Smooth muscle cell (in vitro differentiated cells): ENCODE data around the gene OMA1. TPM values are rescaled to one million over a fixed set of nuclear protein-coding genes. Genes with fewer than 3 reads are reported as not detected.
"Not testable (repeated sequence)": the region's sequence is repeated elsewhere in the genome, so short reads cannot be mapped to it uniquely, and the experiment has no call there.

Experiments used
- DNase-seq: peaks from one replicate; lab custom pipeline; 2025; ENCODE audit not compliant: unreplicated experiment; lab: John Stamatoyannopoulos, UW
- H2AFZ ChIP-seq: fragments of 200-600 bp; sonication (generic); 2 replicates; pipeline ENCODE4 v1.6.0; 2016; ENCODE audit warnings: antibody characterized with exemption, low read depth, mild to moderate bottlenecking
- H3F3A ChIP-seq: fragments of 200-600 bp; sonication (generic); 2 replicates; pipeline ENCODE4 v1.6.0; 2017; ENCODE audit warnings: antibody characterized with exemption, low read depth
- H3K27ac ChIP-seq: fragments of 200-600 bp; sonication (generic); 2 replicates; pipeline ENCODE4 v1.5.1; 2016; ENCODE audit warnings: low read depth, mild to moderate bottlenecking
- H3K27me3 ChIP-seq: fragments of 200-600 bp; sonication (generic); 2 replicates; pipeline ENCODE4 v1.6.1; 2016; ENCODE audit warnings: low read depth, mild to moderate bottlenecking
- H3K36me3 ChIP-seq: fragments of 200-600 bp; sonication (generic); 2 replicates; pipeline ENCODE4 v1.5.1; 2016; ENCODE audit warnings: low read depth
- H3K4me1 ChIP-seq: fragments of 200-600 bp; sonication (generic); 2 replicates; pipeline ENCODE4 v1.5.1; 2016; ENCODE audit warnings: low read depth
- H3K4me2 ChIP-seq: fragments of 200-600 bp; sonication (generic); 2 replicates; pipeline ENCODE4 v1.6.0; 2016; ENCODE audit warnings: mild to moderate bottlenecking
- H3K4me3 ChIP-seq: fragments of 200-600 bp; sonication (generic); 2 replicates; pipeline ENCODE4 v1.5.1; 2016; ENCODE audit warnings: mild to moderate bottlenecking
- H3K79me2 ChIP-seq: fragments of 200-600 bp; sonication (generic); 2 replicates; pipeline ENCODE4 v1.6.0; 2016; ENCODE audit warnings: low read depth, mild to moderate bottlenecking
- H3K9ac ChIP-seq: fragments of 200-600 bp; sonication (generic); 2 replicates; pipeline ENCODE4 v1.6.0; 2016; ENCODE audit warnings: low read depth
- H3K9me3 ChIP-seq: fragments of 200-600 bp; sonication (generic); replicated peaks from 2 replicates; pipeline ENCODE4 v1.5.1; 2016; ENCODE audit warnings: low read depth
- H4K20me1 ChIP-seq: fragments of 200-600 bp; sonication (generic); 2 replicates; pipeline ENCODE4 v1.6.0; 2016; ENCODE audit warnings: low read depth
- WGBS: methylation state at CpG from one replicate; pipeline ENCODE4 v1.1.7; 2016; ENCODE audit warnings: low lambda C conversion rate; 5-methylcytosine and 5-hydroxymethylcytosine counted together
- polyA plus RNA-seq: library from polyadenylated mRNA; unstranded; fragments of >200 nt; fragmentation: Nextera tagmentation; extraction: Ambion mirVana; gene quantifications from 2 replicates; pipeline ENCODE4 v1.2.1, GENCODE V29; 2016
- total RNA-seq: library from RNA; depleted of rRNA; stranded (reverse); fragments of >200 nt; gene quantifications from 2 replicates; pipeline ENCODE4 v1.2.3, GENCODE V29; 2014
- TF ChIP-seq, protein P1 (sequence below): fragments of 200-600 bp; sonication (generic); IDR thresholded peaks from 2 replicates; pipeline ENCODE4 v1.5.1; 2017; ENCODE audit warnings: borderline replicate concordance, mild to moderate bottlenecking, antibody characterized with exemption; ENCODE audit not compliant: insufficient read depth, poor library complexity, severe bottlenecking

The OMA1 gene
- total and polyA plus RNA-seq, 2 experiments from 2014 or later: 4.4 to 12.5 TPM

DNA sequence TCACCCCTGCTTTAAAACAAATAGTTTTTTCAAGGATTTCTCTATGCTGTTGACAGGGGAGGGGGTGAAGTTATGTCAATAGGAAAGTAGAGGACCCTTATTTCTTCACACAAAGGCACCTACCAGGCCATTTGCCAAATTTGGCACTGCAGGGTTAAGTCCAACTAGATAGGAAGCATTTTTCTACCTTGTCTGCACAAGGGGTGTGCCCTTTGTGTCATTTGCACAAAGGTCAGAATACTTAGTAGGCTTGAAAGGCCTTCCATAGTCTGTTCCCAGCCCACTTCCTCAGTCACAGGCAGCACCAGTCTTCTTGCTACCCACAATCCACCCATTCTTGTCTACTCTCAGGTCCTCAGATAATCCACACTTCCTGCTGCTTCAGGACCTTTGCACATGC is 23.6 kb upstream of the OMA1 start:
- Histone ChIP-seq H4K20me1 (no peaks in the 10 kb centered on the region), H3K79me2 (no peaks in the 10 kb centered on the region), H3K27me3 (no peaks in the 10 kb centered on the region), H3K4me2 (no peak overlapping the region), H2AFZ (no peak overlapping the region), H3K4me1 (peaks cover 5% of the 10 kb centered on the region), H3K4me3 (no peak overlapping the region), H3K9me3 (no peaks in the 10 kb centered on the region), H3K36me3 (no peaks in the 10 kb centered on the region), H3F3A (no peaks in the 10 kb centered on the region), H3K9ac (no peak overlapping the region), H3K27ac (no peak overlapping the region)
- TF ChIP-seq, protein P1, sequence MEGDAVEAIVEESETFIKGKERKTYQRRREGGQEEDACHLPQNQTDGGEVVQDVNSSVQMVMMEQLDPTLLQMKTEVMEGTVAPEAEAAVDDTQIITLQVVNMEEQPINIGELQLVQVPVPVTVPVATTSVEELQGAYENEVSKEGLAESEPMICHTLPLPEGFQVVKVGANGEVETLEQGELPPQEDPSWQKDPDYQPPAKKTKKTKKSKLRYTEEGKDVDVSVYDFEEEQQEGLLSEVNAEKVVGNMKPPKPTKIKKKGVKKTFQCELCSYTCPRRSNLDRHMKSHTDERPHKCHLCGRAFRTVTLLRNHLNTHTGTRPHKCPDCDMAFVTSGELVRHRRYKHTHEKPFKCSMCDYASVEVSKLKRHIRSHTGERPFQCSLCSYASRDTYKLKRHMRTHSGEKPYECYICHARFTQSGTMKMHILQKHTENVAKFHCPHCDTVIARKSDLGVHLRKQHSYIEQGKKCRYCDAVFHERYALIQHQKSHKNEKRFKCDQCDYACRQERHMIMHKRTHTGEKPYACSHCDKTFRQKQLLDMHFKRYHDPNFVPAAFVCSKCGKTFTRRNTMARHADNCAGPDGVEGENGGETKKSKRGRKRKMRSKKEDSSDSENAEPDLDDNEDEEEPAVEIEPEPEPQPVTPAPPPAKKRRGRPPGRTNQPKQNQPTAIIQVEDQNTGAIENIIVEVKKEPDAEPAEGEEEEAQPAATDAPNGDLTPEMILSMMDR: no peak
- DNase-seq: no peak

DNA sequence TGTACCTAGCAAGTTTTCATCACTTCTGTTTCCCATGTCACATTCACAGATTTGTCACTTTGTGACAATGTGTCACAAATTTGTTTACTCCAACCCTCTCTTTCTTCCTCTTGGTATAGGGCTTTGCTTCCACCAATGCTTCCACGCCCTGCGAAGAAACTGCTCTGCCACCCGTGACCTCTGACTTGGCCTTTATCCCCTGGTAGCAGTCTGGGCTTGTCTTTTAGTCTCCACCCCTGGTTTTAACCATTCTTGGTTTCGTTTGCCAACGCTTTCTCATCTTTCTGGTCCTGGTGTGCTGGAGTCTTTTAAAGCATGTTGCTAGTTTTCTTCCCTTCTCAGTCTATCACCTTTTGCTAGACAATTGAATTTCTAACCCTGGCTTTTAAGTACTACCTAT is 22.4 kb upstream of the OMA1 start:
- Histone ChIP-seq H2AFZ (no peak overlapping the region), H3K9ac (no peak overlapping the region), H3K36me3 (no peaks in the 10 kb centered on the region), H4K20me1 (no peaks in the 10 kb centered on the region), H3K27me3 (no peaks in the 10 kb centered on the region), H3K9me3 (no peaks in the 10 kb centered on the region), H3K27ac (no peak overlapping the region), H3K79me2 (no peaks in the 10 kb centered on the region), H3K4me3 (no peak overlapping the region), H3K4me2 (no peak overlapping the region), H3F3A (no peaks in the 10 kb centered on the region), H3K4me1 (peaks cover 5% of the 10 kb centered on the region)
- WGBS: 87% methylated on average over 5 of the region's 5 CpGs
- TF ChIP-seq, protein P1: no peak
- no peak for DNase-seq

GRCh38 chr1:58568271-58568860 is 21.8 kb upstream of the OMA1 start:
- DNase-seq: no peak
- no peaks in the 10 kb centered on the region for H3K27me3 ChIP-seq
- H3F3A ChIP-seq: no peaks in the 10 kb centered on the region
- no peaks in the 10 kb centered on the region for H4K20me1 ChIP-seq
- H3K4me3 ChIP-seq: no peak overlapping the region
- H3K27ac ChIP-seq: no peak overlapping the region
- 85% methylated on average over 4 of the region's 4 CpGs for WGBS
- no peaks in the 10 kb centered on the region for H3K79me2 ChIP-seq
- no peaks in the 10 kb centered on the region for H3K9me3 ChIP-seq
- H3K36me3 ChIP-seq: no peaks in the 10 kb centered on the region
- H2AFZ ChIP-seq: no peak overlapping the region
- no peak overlapping the region for H3K9ac ChIP-seq
- TF ChIP-seq, protein P1: no peak
- H3K4me2 ChIP-seq: no peak overlapping the region
- peaks cover 5% of the 10 kb centered on the region for H3K4me1 ChIP-seq

DNA sequence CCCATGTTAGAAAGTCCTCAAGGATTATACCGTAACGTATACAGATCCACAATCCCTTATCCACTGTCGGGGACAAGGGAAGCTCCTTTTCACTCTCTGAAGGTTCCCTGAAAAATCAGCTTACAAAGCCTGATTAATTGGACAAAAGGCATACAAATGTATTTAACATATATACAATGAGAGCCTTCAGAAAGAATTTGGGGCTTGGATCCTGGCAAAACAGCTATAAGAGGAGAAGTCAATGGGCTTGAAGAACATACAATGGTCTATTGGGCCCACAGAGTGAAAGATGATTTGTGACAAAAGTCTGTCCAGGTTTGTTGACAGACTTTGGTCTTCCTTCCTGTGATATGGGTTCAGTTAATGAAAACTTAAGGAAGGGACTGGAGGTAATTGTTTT is 19.8 kb upstream of the OMA1 start:
- H3F3A ChIP-seq: no peaks in the 10 kb centered on the region
- no peaks in the 10 kb centered on the region for H4K20me1 ChIP-seq
- DNase-seq: no peak
- TF ChIP-seq, protein P1: no peak
- no peak overlapping the region for H3K4me2 ChIP-seq
- 74% methylated on average over 3 of the region's 3 CpGs for WGBS
- H3K27ac ChIP-seq: no peak overlapping the region
- peaks cover 5% of the 10 kb centered on the region for H3K4me1 ChIP-seq
- no peaks in the 10 kb centered on the region for H3K79me2 ChIP-seq
- no peaks in the 10 kb centered on the region for H3K9me3 ChIP-seq
- no peak overlapping the region for H2AFZ ChIP-seq
- H3K27me3 ChIP-seq: no peaks in the 10 kb centered on the region
- H3K4me3 ChIP-seq: no peak overlapping the region
- no peak overlapping the region for H3K9ac ChIP-seq
- no peaks in the 10 kb centered on the region for H3K36me3 ChIP-seq

DNA sequence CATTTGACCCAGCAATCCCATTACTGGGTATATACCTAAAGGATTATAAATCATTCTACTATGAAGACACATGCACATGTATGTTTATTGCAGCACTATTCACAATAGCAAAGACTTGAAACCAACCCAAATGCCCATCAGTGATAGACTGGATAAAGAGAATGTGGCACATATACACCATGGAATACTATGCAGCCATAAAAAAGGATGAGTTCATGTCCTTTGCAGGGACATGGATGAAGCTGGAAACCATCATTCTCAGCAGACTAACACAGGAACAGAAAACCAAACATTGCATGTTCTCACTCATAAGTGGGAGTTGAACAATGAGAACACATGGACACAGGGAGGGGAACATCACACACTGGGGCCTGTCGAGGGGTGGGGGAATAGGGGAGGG is 17.2 kb upstream of the OMA1 start:
- not testable (repeated sequence) for H3K9ac ChIP-seq, H3K4me1 ChIP-seq, H3K9me3 ChIP-seq, H3K4me3 ChIP-seq, H3K27me3 ChIP-seq, DNase-seq, H3K4me2 ChIP-seq, H4K20me1 ChIP-seq, H3F3A ChIP-seq, H3K36me3 ChIP-seq, H2AFZ ChIP-seq, H3K79me2 ChIP-seq, H3K27ac ChIP-seq
- 92% methylated on average over 1 of the region's 1 CpG for WGBS
